Spinal cord (tissue), 10 donors: ENCODE results near the gene MRAP. TPM values are rescaled to one million over a fixed set of nuclear protein-coding genes. Genes with fewer than 3 reads are reported as not detected.

ENCODE experiments used
- DNase-seq, 6 donors: peaks; one replicate each; pipeline versions ENCODE4 v3.0.0 to v3.0.0-alpha.2; 2013 to 2015; ENCODE audit warnings: low spot score in 6 of 6, low read depth in 4 of 6
- H3K27ac ChIP-seq: one replicate; pipeline ENCODE4 v1.5.1; 2013; ENCODE audit warnings: low read depth, low read length, control low read depth
- H3K27me3 ChIP-seq: one replicate; pipeline ENCODE4 v1.6.1; 2013; ENCODE audit warnings: low read length; ENCODE audit not compliant: control insufficient read depth, insufficient read depth
- H3K36me3 ChIP-seq: one replicate; pipeline ENCODE4 v1.6.1; 2013; ENCODE audit warnings: low read length; ENCODE audit not compliant: control insufficient read depth, insufficient read depth
- H3K4me1 ChIP-seq: one replicate; pipeline ENCODE4 v1.6.1; 2013; ENCODE audit warnings: low read length; ENCODE audit not compliant: control insufficient read depth, insufficient read depth
- H3K4me3 ChIP-seq: one replicate; pipeline ENCODE4 v1.5.1; 2013; ENCODE audit warnings: low read depth, low read length, control low read depth
- H3K9me3 ChIP-seq: one replicate; pipeline ENCODE4 v1.6.1; 2013; ENCODE audit warnings: low read length; ENCODE audit not compliant: control insufficient read depth, insufficient read depth
- WGBS: methylation state at CpG from one replicate; pipeline ENCODE4 v1.1.5; 2013; ENCODE audit warnings: missing lambda C conversion rate; ENCODE audit not compliant: insufficient coverage; 5-methylcytosine and 5-hydroxymethylcytosine counted together
- polyA plus RNA-seq, 2 donors: library from polyadenylated mRNA; unstranded; fragments of 120-200 nt; gene quantifications; one replicate each; pipeline ENCODE4 v1.2.1, GENCODE V29; 2013; ENCODE audit not compliant: insufficient read length in 2 of 2
- total RNA-seq, 2 donors: library from RNA; depleted of rRNA in 1 of 2; stranded (reverse); fragments of 120-200 nt in 1 of 2; fragments of >200 nt in 1 of 2; gene quantifications; one replicate each; pipeline versions ENCODE4 v1.2.3 to v1.2.4, GENCODE V29; 2013 to 2014
- donor health status: healthy.

Gene MRAP
- total and polyA plus RNA-seq, 4 donors: 1.4 to 2.3 TPM; not detected in 2

- H3K4me3 ChIP-seq: no peak overlapping the region
- no peaks in the 10 kb centered on the region for H3K9me3 ChIP-seq
- DNase-seq: no peak
- H3K27me3 ChIP-seq: no peaks in the 10 kb centered on the region
- peaks cover 81% of the 10 kb centered on the region for H3K36me3 ChIP-seq
- WGBS: 97% methylated on average over 16 of the region's 16 CpGs
- H3K4me1 ChIP-seq: no peaks in the 10 kb centered on the region
- no peak overlapping the region for H3K27ac ChIP-seq
These were observed 51.7 kb downstream of the MRAP start for GRCh38 chr21:32350211-32350980.

GRCh38 chr21:32350981-32351380 lies 52.3 kb downstream of the MRAP start:
- H3K9me3 ChIP-seq: no peaks in the 10 kb centered on the region
- H3K4me3 ChIP-seq: no peak overlapping the region
- H3K36me3 ChIP-seq: peaks cover 81% of the 10 kb centered on the region
- H3K27me3 ChIP-seq: no peaks in the 10 kb centered on the region
- H3K27ac ChIP-seq: no peak overlapping the region
- no peaks in the 10 kb centered on the region for H3K4me1 ChIP-seq
- WGBS: 92% methylated on average over 12 of the region's 13 CpGs
- no peak for DNase-seq

GRCh38 chr21:32351428-32351827 lies 52.8 kb downstream of the MRAP start:
- H3K4me1 ChIP-seq: no peaks in the 10 kb centered on the region
- H3K36me3 ChIP-seq: peaks cover 80% of the 10 kb centered on the region
- no peak for DNase-seq
- H3K4me3 ChIP-seq: no peak overlapping the region
- H3K27me3 ChIP-seq: no peaks in the 10 kb centered on the region
- 90% methylated on average over 6 of the region's 6 CpGs for WGBS
- no peak overlapping the region for H3K27ac ChIP-seq
- no peaks in the 10 kb centered on the region for H3K9me3 ChIP-seq

GRCh38 chr21:32352526-32352925 lies 53.9 kb downstream of the MRAP start:
- no peak for DNase-seq
- Histone ChIP-seq H3K27ac (no peak overlapping the region), H3K4me1 (no peaks in the 10 kb centered on the region), H3K36me3 (peaks cover 72% of the 10 kb centered on the region), H3K4me3 (no peak overlapping the region), H3K9me3 (no peaks in the 10 kb centered on the region), H3K27me3 (no peaks in the 10 kb centered on the region)
- WGBS: 97% methylated on average over 5 of the region's 7 CpGs

- Histone ChIP-seq H3K9me3 (no peaks in the 10 kb centered on the region), H3K27me3 (no peaks in the 10 kb centered on the region), H3K4me1 (no peaks in the 10 kb centered on the region), H3K36me3 (peaks cover 72% of the 10 kb centered on the region), H3K27ac (no peak overlapping the region), H3K4me3 (no peak overlapping the region)
- DNase-seq: no peak
- 91% methylated on average over 8 of the region's 8 CpGs for WGBS
These were observed 54.5 kb downstream of the MRAP start for GRCh38 chr21:32353002-32353711.

- no CpG with 5 or more reads among the region's 1 CpG for WGBS
- no peak overlapping the region for H3K4me3 ChIP-seq
- H3K36me3 ChIP-seq: peaks cover 64% of the 10 kb centered on the region
- no peaks in the 10 kb centered on the region for H3K27me3 ChIP-seq
- no peaks in the 10 kb centered on the region for H3K4me1 ChIP-seq
- no peak for DNase-seq
- no peak overlapping the region for H3K27ac ChIP-seq
- no peaks in the 10 kb centered on the region for H3K9me3 ChIP-seq
These were observed 58.3 kb downstream of the MRAP start for GRCh38 chr21:32356874-32357395.

GRCh38 chr21:32359719-32360260 lies 61.1 kb downstream of the MRAP start:
- Histone ChIP-seq H3K36me3 (peaks cover 72% of the 10 kb centered on the region), H3K9me3 (no peaks in the 10 kb centered on the region), H3K4me3 (no peak overlapping the region), H3K4me1 (peaks cover 8% of the 10 kb centered on the region), H3K27me3 (no peaks in the 10 kb centered on the region), H3K27ac (no peak overlapping the region)
- 73% methylated on average over 6 of the region's 7 CpGs for WGBS
- peak in 1 of 6 donors; percentile 6 for DNase-seq

- Histone ChIP-seq H3K9me3 (no peaks in the 10 kb centered on the region), H3K36me3 (peaks cover 74% of the 10 kb centered on the region), H3K27ac (no peak overlapping the region)
These were observed 61.8 kb downstream of the MRAP start for GRCh38 chr21:32360401-32360975.

More at GRCh38 chr21:32360401-32360975, 61.8 kb downstream of the MRAP start:
- Histone ChIP-seq H3K4me1 (peaks cover 12% of the 10 kb centered on the region), H3K4me3 (no peak overlapping the region), H3K27me3 (no peaks in the 10 kb centered on the region)
- 89% methylated on average over 5 of the region's 5 CpGs for WGBS
- DNase-seq: no peak
